ENCODE measurements around the gene ZNRF3.

DNA sequence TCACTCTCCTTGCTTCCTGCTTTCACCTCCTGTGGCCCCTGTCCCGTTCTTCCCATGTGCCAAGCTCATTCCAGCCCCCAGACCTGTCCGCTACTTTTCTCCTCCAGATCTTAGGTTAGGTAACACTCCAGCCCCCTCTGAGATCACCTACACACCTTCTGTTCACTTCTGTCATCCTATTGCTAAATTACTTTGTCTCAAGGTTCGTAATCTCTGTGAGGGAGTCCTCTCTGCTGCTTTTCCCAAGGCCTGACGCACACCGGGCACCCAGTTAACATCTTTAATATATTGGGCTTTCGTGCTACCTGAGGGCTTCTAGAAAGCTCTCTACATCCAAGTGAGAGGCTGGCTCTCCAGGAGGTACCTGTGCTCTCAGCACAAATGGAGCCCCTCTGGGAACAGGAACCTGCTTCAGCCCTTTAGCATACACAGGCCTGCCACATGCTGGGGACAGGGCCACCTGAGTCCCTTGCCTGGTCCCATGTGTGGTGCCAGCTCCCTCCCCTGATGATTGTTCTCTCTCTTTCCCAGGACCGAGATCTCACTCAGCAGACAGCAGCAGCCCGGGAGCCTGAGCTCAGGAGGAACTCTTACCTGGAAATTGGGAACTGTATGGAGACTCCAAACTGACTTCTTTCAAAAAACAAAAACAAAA is 169.8 kb downstream of the ZNRF3 start:
- TF ChIP-seq, protein P1, sequence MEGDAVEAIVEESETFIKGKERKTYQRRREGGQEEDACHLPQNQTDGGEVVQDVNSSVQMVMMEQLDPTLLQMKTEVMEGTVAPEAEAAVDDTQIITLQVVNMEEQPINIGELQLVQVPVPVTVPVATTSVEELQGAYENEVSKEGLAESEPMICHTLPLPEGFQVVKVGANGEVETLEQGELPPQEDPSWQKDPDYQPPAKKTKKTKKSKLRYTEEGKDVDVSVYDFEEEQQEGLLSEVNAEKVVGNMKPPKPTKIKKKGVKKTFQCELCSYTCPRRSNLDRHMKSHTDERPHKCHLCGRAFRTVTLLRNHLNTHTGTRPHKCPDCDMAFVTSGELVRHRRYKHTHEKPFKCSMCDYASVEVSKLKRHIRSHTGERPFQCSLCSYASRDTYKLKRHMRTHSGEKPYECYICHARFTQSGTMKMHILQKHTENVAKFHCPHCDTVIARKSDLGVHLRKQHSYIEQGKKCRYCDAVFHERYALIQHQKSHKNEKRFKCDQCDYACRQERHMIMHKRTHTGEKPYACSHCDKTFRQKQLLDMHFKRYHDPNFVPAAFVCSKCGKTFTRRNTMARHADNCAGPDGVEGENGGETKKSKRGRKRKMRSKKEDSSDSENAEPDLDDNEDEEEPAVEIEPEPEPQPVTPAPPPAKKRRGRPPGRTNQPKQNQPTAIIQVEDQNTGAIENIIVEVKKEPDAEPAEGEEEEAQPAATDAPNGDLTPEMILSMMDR (IDR thresholded peaks at IDR 0.05) = no peak
- TF ChIP-seq POLR2A (IDR thresholded peaks at IDR 0.05) (no peak), EP300 (IDR thresholded peaks at IDR 0.05) (no peak)

Data from upper lobe of left lung (tissue), 4 donors.